ENCODE data around the gene GPR17. TPM values are rescaled to one million over a fixed set of nuclear protein-coding genes. Genes with fewer than 3 reads are reported as not detected.

The GPR17 gene
- total RNA-seq, 4 donors from 2014 or later, result 0.20 TPM; not detected in 3

DNA sequence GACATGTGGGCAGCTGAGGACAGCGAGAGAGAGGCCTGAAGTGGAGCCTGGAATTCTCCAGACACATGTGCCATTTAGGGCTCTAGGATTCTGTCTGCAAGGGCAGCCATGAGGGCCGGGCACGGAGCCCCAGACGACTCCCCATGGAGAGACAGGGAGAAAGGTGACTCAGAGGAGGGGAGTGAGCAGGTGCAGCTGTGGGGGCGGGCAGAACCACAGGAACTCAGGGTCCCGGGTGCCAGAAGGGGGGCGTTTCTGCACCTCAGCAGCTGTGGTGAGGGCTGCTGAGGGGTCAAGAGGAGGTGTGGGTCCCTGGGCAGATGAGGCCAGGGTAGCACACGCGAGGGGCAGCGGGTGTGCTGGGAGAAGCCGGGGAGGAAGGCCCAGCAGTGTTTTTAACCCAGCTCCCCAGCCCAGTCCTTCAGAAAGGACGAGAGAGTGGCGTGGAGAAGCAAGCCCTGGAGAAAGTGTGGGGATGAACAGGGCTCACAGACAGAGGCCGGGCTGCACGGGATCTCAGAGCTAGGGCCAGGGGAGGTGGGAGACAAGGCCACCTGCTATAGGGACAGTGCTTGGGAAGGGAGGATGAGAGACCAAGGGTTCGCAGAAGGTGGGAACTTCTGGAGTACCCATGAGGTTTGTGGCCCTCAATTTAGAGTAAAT, 7.6 kb downstream of the GPR17 start:
- Histone ChIP-seq H3K36me3 (no peaks in the 10 kb centered on the region), H3K4me3 (no peak overlapping the region), H3K9me3 (no peaks in the 10 kb centered on the region), H3K27ac (peak overlapping the region; percentile 59 to 79 (median 64)), H3K4me1 (peaks cover 22 to 42% of the 10 kb centered on the region in 2 donors), H3K27me3 (no peaks in the 10 kb centered on the region)
- DNase-seq, result no peak
- in situ Hi-C loops (cut with MboI; ENCODE audit: low sequenced_read_pairs in 4 of 4), result no loop called here
- TF ChIP-seq POLR2A (IDR thresholded peaks at IDR 0.05), result no peak
- TF ChIP-seq, protein P1, sequence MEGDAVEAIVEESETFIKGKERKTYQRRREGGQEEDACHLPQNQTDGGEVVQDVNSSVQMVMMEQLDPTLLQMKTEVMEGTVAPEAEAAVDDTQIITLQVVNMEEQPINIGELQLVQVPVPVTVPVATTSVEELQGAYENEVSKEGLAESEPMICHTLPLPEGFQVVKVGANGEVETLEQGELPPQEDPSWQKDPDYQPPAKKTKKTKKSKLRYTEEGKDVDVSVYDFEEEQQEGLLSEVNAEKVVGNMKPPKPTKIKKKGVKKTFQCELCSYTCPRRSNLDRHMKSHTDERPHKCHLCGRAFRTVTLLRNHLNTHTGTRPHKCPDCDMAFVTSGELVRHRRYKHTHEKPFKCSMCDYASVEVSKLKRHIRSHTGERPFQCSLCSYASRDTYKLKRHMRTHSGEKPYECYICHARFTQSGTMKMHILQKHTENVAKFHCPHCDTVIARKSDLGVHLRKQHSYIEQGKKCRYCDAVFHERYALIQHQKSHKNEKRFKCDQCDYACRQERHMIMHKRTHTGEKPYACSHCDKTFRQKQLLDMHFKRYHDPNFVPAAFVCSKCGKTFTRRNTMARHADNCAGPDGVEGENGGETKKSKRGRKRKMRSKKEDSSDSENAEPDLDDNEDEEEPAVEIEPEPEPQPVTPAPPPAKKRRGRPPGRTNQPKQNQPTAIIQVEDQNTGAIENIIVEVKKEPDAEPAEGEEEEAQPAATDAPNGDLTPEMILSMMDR (IDR thresholded peaks at IDR 0.05 in 4 of 5, conservative IDR thresholded peaks at IDR 0.05 in 1 of 5), result no peak
- intact Hi-C loops (cut with DNase I; ENCODE audit: low total_unique reads), result no loop called here
- no peak for ATAC-seq

DNA sequence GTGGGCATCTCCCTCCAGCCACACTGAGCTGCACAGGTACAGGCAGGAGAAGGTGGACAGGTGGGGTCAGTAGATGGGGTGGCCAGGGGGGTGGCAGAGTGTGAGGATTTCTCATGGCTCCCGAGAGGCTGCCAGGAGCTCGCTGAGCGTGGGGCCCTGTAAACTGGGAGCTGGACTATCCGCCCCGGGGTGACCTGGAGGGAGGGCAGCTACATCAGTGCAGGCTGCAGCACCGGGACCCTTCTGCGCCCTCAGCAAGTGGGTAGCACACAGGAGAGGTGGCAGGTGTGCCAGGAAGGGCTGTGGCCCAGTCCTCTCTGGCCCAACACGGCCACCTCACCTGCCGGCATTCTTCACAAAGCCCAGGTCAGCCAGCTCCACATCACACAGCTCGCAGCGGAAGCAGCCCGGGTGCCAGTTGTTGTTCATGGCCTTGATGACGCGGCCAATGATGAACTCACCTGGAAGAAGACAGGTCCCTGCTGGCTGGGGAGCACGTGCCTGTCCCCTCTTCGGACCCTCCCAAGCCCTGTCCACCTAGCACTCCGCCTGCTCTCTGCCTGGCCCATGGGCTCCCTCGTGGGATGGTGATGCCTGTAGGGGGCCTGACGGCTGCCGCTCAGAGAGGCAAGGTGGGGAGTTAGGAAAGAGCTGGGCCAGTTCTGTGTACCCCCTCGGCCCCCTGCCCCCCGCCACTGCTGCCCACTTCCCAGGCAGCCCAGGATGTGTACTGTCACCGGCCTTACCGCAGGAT, 8.3 kb downstream of the GPR17 start:
- no peaks in the 10 kb centered on the region for H3K9me3 ChIP-seq
- H3K4me3 ChIP-seq, result no peak overlapping the region
- no peaks in the 10 kb centered on the region for H3K27me3 ChIP-seq
- peaks cover 19 to 38% of the 10 kb centered on the region in 2 donors for H3K4me1 ChIP-seq
- TF ChIP-seq, protein P1 (IDR thresholded peaks at IDR 0.05 in 4 of 5, conservative IDR thresholded peaks at IDR 0.05 in 1 of 5), result no peak
- in situ Hi-C loops (cut with MboI; ENCODE audit: low sequenced_read_pairs in 4 of 4), result no loop called here
- intact Hi-C loops (cut with DNase I; ENCODE audit: low total_unique reads), result no loop called here
- H3K36me3 ChIP-seq, result no peaks in the 10 kb centered on the region
- no peak for ATAC-seq
- peak overlapping the region in 3 of 4 donors; percentile 67 to 79 (median 72) for H3K27ac ChIP-seq
- no peak for DNase-seq

DNA sequence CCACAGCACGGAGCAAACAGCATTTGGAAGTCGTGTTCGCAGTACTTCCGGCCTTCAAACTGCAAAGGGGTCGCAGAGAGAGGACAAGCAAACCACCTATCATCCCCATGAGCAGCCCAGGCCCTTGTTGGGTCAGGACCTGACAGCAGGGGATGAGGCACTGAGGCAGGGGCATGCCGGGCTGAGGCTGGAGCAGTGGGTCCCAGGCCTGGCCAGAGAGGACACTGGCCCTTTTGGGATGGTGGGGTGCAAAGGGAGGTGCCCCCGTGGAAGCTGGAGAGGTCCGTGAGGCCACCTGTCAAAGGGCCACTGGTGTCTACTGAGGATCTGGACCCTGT, 8.9 kb downstream of the GPR17 start:
- H3K36me3 ChIP-seq, result no peaks in the 10 kb centered on the region
- no peak for ATAC-seq
- H3K4me3 ChIP-seq, result no peak overlapping the region
- H3K27me3 ChIP-seq, result no peaks in the 10 kb centered on the region
- H3K4me1 ChIP-seq, result peaks cover 18 to 33% of the 10 kb centered on the region in 2 donors
- no peaks in the 10 kb centered on the region for H3K9me3 ChIP-seq
- TF ChIP-seq, protein P1 (IDR thresholded peaks at IDR 0.05 in 4 of 5, conservative IDR thresholded peaks at IDR 0.05 in 1 of 5), result no peak
- no peak for TF ChIP-seq POLR2A (IDR thresholded peaks at IDR 0.05)
- in situ Hi-C loops (cut with MboI; ENCODE audit: low sequenced_read_pairs in 4 of 4) (no loop called here), intact Hi-C loops (cut with DNase I; ENCODE audit: low total_unique reads) (no loop called here)
- no peak for DNase-seq
- H3K27ac ChIP-seq, result peak overlapping the region; percentile 3 to 79 (median 64)

DNA sequence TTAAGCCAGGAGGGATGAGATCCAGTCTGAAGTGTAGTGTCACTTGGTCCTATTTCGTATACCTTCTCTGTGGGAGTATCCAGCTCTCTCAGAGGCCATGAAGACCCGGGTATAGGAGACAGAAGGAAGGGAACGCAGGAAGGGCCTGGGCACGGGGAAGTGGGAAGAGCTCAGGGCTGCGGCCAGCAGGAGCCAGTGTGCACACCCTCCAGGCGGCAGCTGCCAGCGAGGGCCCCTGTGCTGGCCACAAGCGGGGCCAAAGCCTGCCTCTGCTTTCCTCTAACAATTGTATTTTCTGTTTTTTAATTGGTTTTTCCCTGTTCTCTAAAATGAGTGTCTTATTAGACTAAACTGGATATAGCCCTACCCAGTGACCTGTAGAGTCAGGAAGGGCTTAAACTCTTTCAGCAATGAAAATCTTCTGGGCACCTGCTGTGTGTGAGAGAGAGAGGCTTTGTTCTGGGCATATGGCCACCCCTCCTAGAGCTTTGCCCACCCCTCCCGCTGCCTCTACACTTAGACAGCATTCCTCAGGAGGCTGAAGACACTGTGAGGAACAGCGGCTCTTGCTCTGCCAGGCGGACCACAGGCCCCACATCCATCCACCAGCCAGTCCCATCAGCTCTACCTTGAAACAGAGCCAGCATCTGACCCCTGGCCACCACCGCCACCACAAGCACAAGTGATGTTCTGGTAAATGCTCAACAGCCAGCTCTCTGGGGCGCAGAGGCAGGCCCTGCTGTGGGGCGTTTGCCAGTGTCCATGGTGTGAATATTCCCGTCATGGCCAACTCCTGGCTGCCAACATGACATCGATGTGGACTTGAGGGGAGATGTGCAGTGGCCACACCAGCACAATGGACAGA, 9.5 kb downstream of the GPR17 start:
- no peak for ATAC-seq
- intact Hi-C loops (cut with DNase I; ENCODE audit: low total_unique reads), result no loop called here

More for the DNA sequence above, 9.5 kb downstream of the GPR17 start:
- Histone ChIP-seq H3K4me1 (peaks cover 21 to 29% of the 10 kb centered on the region in 2 donors), H3K36me3 (no peaks in the 10 kb centered on the region), H3K9me3 (no peaks in the 10 kb centered on the region), H3K27me3 (no peaks in the 10 kb centered on the region), H3K27ac (peak overlapping the region; percentile 24 to 79 (median 64)), H3K4me3 (no peak overlapping the region)
- in situ Hi-C loops (cut with MboI; ENCODE audit: low sequenced_read_pairs in 4 of 4), result no loop called here
- no peak for TF ChIP-seq POLR2A (IDR thresholded peaks at IDR 0.05)
- TF ChIP-seq, protein P1 (IDR thresholded peaks at IDR 0.05 in 4 of 5, conservative IDR thresholded peaks at IDR 0.05 in 1 of 5), result no peak
- DNase-seq, result no peak
